Common myeloid progenitor, CD34-positive (primary cell): ENCODE results near the gene GRID2.
"Not testable (repeated sequence)": the region's sequence is repeated elsewhere in the genome, so short reads cannot be mapped to it uniquely, and the experiment has no call there.

ENCODE experiments used
- CTCF ChIA-PET: fragments of 350-600 bp; sonication (Branson Sonifier 250); formaldehyde crosslinking; loops from one replicate; lab custom pipeline; 2021; ENCODE audit warnings: antibody characterized with exemption; lab: Charles Lee
- POLR2A ChIA-PET: fragments of 350-600 bp; sonication (Branson Sonifier 250); formaldehyde crosslinking; loops from one replicate; lab custom pipeline; 2021; ENCODE audit warnings: antibody characterized with exemption; lab: Charles Lee
- DNase-seq, 3 donors: peaks; one replicate each; pipeline versions ENCODE4 v3.0.0 to v3.0.0-alpha.2; 2013
- H3K27ac ChIP-seq, 2 experiments: 1 replicate in 1 of 2; 2 replicates in 1 of 2; pipeline ENCODE4 v1.7.0; 2013; ENCODE audit warnings: inconsistent platforms in 2 of 2, low read length in 2 of 2, mild to moderate bottlenecking in 2 of 2, low read depth in 1 of 2, moderate library complexity in 1 of 2; ENCODE audit not compliant: severe bottlenecking in 2 of 2, insufficient read depth in 1 of 2, poor library complexity in 1 of 2
- H3K27me3 ChIP-seq, 5 experiments: replicated peaks in 2 of 5; 1 replicate in 3 of 5; 2 replicates in 2 of 5; pipeline versions ENCODE4 v1.6.1 to v1.7.0; 2013; ENCODE audit warnings: low read length in 4 of 5, mild to moderate bottlenecking in 2 of 5, moderate library complexity in 2 of 5, inconsistent platforms in 1 of 5; ENCODE audit not compliant: insufficient read depth in 5 of 5, control insufficient read depth in 4 of 5
- H3K36me3 ChIP-seq, 4 experiments: 1 replicate in 2 of 4; 2 replicates in 2 of 4; pipeline versions ENCODE4 v1.6.1 to v1.7.0; 2013; ENCODE audit warnings: low read length in 3 of 4, control low read depth in 1 of 4, mild to moderate bottlenecking in 1 of 4; ENCODE audit not compliant: control insufficient read depth in 4 of 4, insufficient read depth in 4 of 4
- H3K4me1 ChIP-seq, 4 experiments: 1 replicate in 3 of 4; 2 replicates in 1 of 4; pipeline versions ENCODE4 v1.6.1 to v1.7.1; 2013; ENCODE audit warnings: low read length in 3 of 4, mild to moderate bottlenecking in 3 of 4, control low read depth in 1 of 4, inconsistent platforms in 1 of 4, moderate library complexity in 1 of 4; ENCODE audit not compliant: control insufficient read depth in 4 of 4, insufficient read depth in 4 of 4; ENCODE audit errors: control extremely low read depth in 1 of 4
- H3K4me3 ChIP-seq, 7 experiments: 1 replicate in 4 of 7; 2 replicates in 3 of 7; pipeline versions ENCODE4 v1.5.1 to v1.7.0; 2013; ENCODE audit warnings: mild to moderate bottlenecking in 7 of 7, low read length in 6 of 7, moderate library complexity in 6 of 7, inconsistent platforms in 2 of 7, low read depth in 2 of 7, control low read depth in 1 of 7; ENCODE audit not compliant: insufficient read depth in 4 of 7, control insufficient read depth in 1 of 7; ENCODE audit errors: extremely low read depth in 1 of 7
- H3K9me3 ChIP-seq, 5 experiments: 1 replicate in 4 of 5; 2 replicates in 1 of 5; pipeline versions ENCODE4 v1.6.1 to v1.7.1; 2013; ENCODE audit warnings: low read length in 4 of 5, mild to moderate bottlenecking in 2 of 5, inconsistent platforms in 1 of 5, low read depth in 1 of 5, moderate library complexity in 1 of 5; ENCODE audit not compliant: control insufficient read depth in 4 of 5, insufficient read depth in 2 of 5; ENCODE audit errors: control extremely low read depth in 1 of 5
- WGBS: methylation state at CpG from one replicate; pipeline ENCODE4 v1.1.5; 2013; ENCODE audit not compliant: insufficient coverage; 5-methylcytosine and 5-hydroxymethylcytosine counted together

The GRID2 gene

GRCh38 chr4:93300780-93301555 is 997.2 kb downstream of the GRID2 start:
- H3K36me3 ChIP-seq, H3K4me3 ChIP-seq, DNase-seq, H3K27ac ChIP-seq, H3K9me3 ChIP-seq, H3K27me3 ChIP-seq, CTCF ChIA-PET, H3K4me1 ChIP-seq, POLR2A ChIA-PET: not testable (repeated sequence)
- no CpG with 5 or more reads among the region's 6 CpGs for WGBS

- no peak overlapping the region for H3K27ac ChIP-seq
- ChIA-PET POLR2A (no interaction called here), CTCF (interaction anchor here (0.7 kb wide), 1 partner anchor 443 kb away, joined by 3 read pairs; no protein-coding TSS in a partner anchor)
- 92% methylated on average over 2 of the region's 4 CpGs for WGBS
- no peaks in the 10 kb centered on the region for H3K27me3 ChIP-seq
- H3K4me1 ChIP-seq, result peaks cover 4 to 7% (median 6%) of the 10 kb centered on the region in 4 experiments
- H3K36me3 ChIP-seq, result no peaks in the 10 kb centered on the region
- DNase-seq, result no peak
- no peak overlapping the region for H3K4me3 ChIP-seq
- no peaks in the 10 kb centered on the region for H3K9me3 ChIP-seq
Observed at GRCh38 chr4:93302310-93302709, 998.5 kb downstream of the GRID2 start.

- H3K36me3 ChIP-seq, result no peaks in the 10 kb centered on the region
- H3K4me1 ChIP-seq, result peaks cover 4 to 7% (median 6%) of the 10 kb centered on the region in 4 experiments
- no peak for DNase-seq
- no peak overlapping the region for H3K27ac ChIP-seq
- no CpG with 5 or more reads among the region's 2 CpGs for WGBS
- POLR2A ChIA-PET, result no interaction called here
- CTCF ChIA-PET, result no interaction called here
- no peaks in the 10 kb centered on the region for H3K27me3 ChIP-seq
- H3K4me3 ChIP-seq, result no peak overlapping the region
- no peaks in the 10 kb centered on the region for H3K9me3 ChIP-seq
Observed at GRCh38 chr4:93303440-93303839, 999.7 kb downstream of the GRID2 start.

- H3K27me3 ChIP-seq, result no peaks in the 10 kb centered on the region
- H3K27ac ChIP-seq, result no peak overlapping the region
- H3K4me1 ChIP-seq, result peaks cover 0 to 7% (median 3%) of the 10 kb centered on the region in 4 experiments
- ChIA-PET CTCF (no interaction called here), POLR2A (no interaction called here)
- H3K9me3 ChIP-seq, result no peaks in the 10 kb centered on the region
- DNase-seq, result peak in 2 of 3 donors; percentile 17 to 36
- no peaks in the 10 kb centered on the region for H3K36me3 ChIP-seq
- WGBS, result 100% methylated on average over 1 of the region's 4 CpGs
- H3K4me3 ChIP-seq, result no peak overlapping the region
Observed at GRCh38 chr4:93312299-93312698, 1008.5 kb downstream of the GRID2 start.

- no peaks in the 10 kb centered on the region for H3K9me3 ChIP-seq
- no peak overlapping the region for H3K4me3 ChIP-seq
- no peaks in the 10 kb centered on the region for H3K27me3 ChIP-seq
- H3K36me3 ChIP-seq, result no peaks in the 10 kb centered on the region
- H3K27ac ChIP-seq, result no peak overlapping the region
- ChIA-PET POLR2A (no interaction called here), CTCF (no interaction called here)
- peak in 2 of 3 donors; percentile 19 to 21 for DNase-seq
- peaks cover 0 to 7% (median 3%) of the 10 kb centered on the region in 4 experiments for H3K4me1 ChIP-seq
Observed at GRCh38 chr4:93313197-93313596, 1009.4 kb downstream of the GRID2 start.

GRCh38 chr4:93317057-93317456 is 1013.3 kb downstream of the GRID2 start:
- WGBS, result 100% methylated on average over 1 of the region's 4 CpGs
- Histone ChIP-seq H3K27me3 (no peaks in the 10 kb centered on the region), H3K27ac (no peak overlapping the region), H3K9me3 (no peaks in the 10 kb centered on the region), H3K4me3 (no peak overlapping the region), H3K36me3 (no peaks in the 10 kb centered on the region), H3K4me1 (peaks cover 0 to 7% (median 3%) of the 10 kb centered on the region in 4 experiments)
- CTCF ChIA-PET, result no interaction called here
- DNase-seq, result no peak
- POLR2A ChIA-PET, result no interaction called here

- no peak for DNase-seq
- no CpG with 5 or more reads among the region's 1 CpG for WGBS
- H3K9me3 ChIP-seq, result no peaks in the 10 kb centered on the region
- H3K27me3 ChIP-seq, result no peaks in the 10 kb centered on the region
- H3K27ac ChIP-seq, result no peak overlapping the region
- H3K36me3 ChIP-seq, result no peaks in the 10 kb centered on the region
- H3K4me3 ChIP-seq, result no peak overlapping the region
- POLR2A ChIA-PET, result no interaction called here
- CTCF ChIA-PET, result no interaction called here
- H3K4me1 ChIP-seq, result peaks cover 0 to 7% (median 2%) of the 10 kb centered on the region in 4 experiments
Observed at GRCh38 chr4:93317561-93317960, 1013.8 kb downstream of the GRID2 start.
